ENCODE measurements around the gene ZNF302. TPM values are rescaled to one million over a fixed set of nuclear protein-coding genes. Genes with fewer than 3 reads are reported as not detected.
"Not testable (repeated sequence)": the region's sequence is repeated elsewhere in the genome, so short reads cannot be mapped to it uniquely, and the experiment has no call there.

ZNF302 gene
- total and polyA plus RNA-seq, 11 donors = 24.3 to 37.2 (median 32.9) TPM

GRCh38 chr19:34662919-34663318 is 14.6 kb upstream of the ZNF302 start:
- intact Hi-C loops (cut with DNase I) = no loop called here
- WGBS, 4 donors = 39 to 49% (median 44%) methylated on average over 5 of the region's 5 CpGs
- DNase-seq (no peak), ATAC-seq (peak in 1 of 4 donors; percentile 47)
- H3K4me3 ChIP-seq = no peak overlapping the region
- H3K9me3 ChIP-seq = no peaks in the 10 kb centered on the region
- no peaks in the 10 kb centered on the region for H3K36me3 ChIP-seq
- no peak overlapping the region for H3K27ac ChIP-seq
- no peaks in the 10 kb centered on the region for H3K27me3 ChIP-seq
- peaks cover 0 to 25% (median 0%) of the 10 kb centered on the region in 12 donors for H3K4me1 ChIP-seq
- TF ChIP-seq CTCF (IDR thresholded peaks at IDR 0.05) (peak in 9 of 12 donors; percentile 16 to 50 (median 27)), POLR2A (IDR thresholded peaks at IDR 0.05) (no peak)

DNA sequence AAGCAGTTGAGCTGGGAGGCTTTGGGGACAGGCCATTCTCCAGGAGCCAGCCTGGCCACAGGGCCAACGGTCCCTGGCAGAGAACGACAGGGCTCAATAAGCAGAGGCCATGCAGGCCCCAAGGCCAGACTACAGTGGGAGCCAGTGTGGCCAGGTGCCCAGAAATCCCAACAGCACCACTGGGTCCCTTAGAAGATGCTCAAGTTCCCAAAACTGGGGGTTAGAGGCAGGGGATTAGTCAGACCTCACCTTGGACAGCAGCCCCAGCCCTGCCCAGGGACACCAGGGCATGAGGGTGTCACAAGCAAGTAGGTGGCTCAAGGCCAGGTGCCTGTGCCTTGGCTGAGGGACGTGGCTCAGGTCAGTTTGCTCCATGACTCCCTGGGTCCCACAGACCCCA is 13.3 kb upstream of the ZNF302 start:
- peak in 1 of 5 donors; percentile 57 for DNase-seq
- TF ChIP-seq CTCF (IDR thresholded peaks at IDR 0.05) (no peak), POLR2A (IDR thresholded peaks at IDR 0.05) (no peak)
- H3K27ac ChIP-seq = peak overlapping the region in 1 of 12 donors; percentile 14
- peak in 3 of 4 donors; percentile 48 to 60 (median 55) for ATAC-seq
- no peaks in the 10 kb centered on the region for H3K9me3 ChIP-seq
- H3K4me3 ChIP-seq = no peak overlapping the region
- WGBS, 4 donors = 40 to 70% (median 66%) methylated on average over 2 to 3 of the region's 3 CpGs
- H3K4me1 ChIP-seq = peaks cover 0 to 29% (median 0%) of the 10 kb centered on the region in 12 donors
- H3K27me3 ChIP-seq = no peaks in the 10 kb centered on the region
- intact Hi-C loops (cut with DNase I) = no loop called here
- no peaks in the 10 kb centered on the region for H3K36me3 ChIP-seq

- intact Hi-C loops (cut with DNase I) = no loop called here
- Histone ChIP-seq H3K4me1 (peaks cover 0 to 29% (median 0%) of the 10 kb centered on the region in 12 donors), H3K9me3 (no peaks in the 10 kb centered on the region), H3K4me3 (no peak overlapping the region), H3K27ac (peak overlapping the region in 1 of 12 donors; percentile 14), H3K27me3 (no peaks in the 10 kb centered on the region), H3K36me3 (no peaks in the 10 kb centered on the region)
- ATAC-seq = no peak
- 91 to 93% (median 91%) methylated on average over 4 to 6 of the region's 6 CpGs for WGBS, 4 donors
- no peak for TF ChIP-seq CTCF (IDR thresholded peaks at IDR 0.05)
- no peak for TF ChIP-seq POLR2A (IDR thresholded peaks at IDR 0.05)
- DNase-seq = no peak
Measured at GRCh38 chr19:34664870-34665269, 12.6 kb upstream of the ZNF302 start.

DNA sequence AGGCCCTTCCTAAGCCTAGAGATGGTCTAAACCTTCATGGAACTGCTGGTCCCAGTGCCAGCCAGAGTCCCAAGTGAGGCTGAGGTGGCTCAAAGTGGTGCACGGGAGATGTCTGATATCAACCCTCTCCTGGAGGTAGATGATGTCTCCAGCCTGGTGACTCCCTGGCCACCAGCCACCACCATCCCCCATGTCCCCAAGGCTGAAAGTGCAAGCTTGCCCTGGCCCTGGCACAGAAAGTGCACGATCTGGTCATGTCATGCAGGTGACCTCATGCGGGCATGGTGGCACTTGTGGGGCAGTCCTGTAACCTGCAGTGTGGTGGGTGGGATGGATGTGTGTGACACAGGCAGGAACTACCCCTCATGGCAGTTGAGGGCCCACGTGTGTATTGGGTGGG is 12.2 kb upstream of the ZNF302 start:
- H3K9me3 ChIP-seq; H3K36me3 ChIP-seq; H3K27ac ChIP-seq; H3K4me3 ChIP-seq; H3K27me3 ChIP-seq; intact Hi-C loops (cut with DNase I); DNase-seq; ATAC-seq: not testable (repeated sequence)
- WGBS, 4 donors = 72 to 88% (median 80%) methylated on average over 4 of the region's 4 CpGs; no CpG with 5 or more reads in 1 of the 4 donors
- peaks cover 0 to 29% (median 0%) of the 10 kb centered on the region in 12 donors for H3K4me1 ChIP-seq
